K562 (cell line): ENCODE results near the gene ZBTB32. TPM values are rescaled to one million over a fixed set of nuclear protein-coding genes. Genes with fewer than 3 reads are reported as not detected.

Source experiments
- CBFA2T2 ChIP-seq: fragments of 450-650 bp; conservative IDR thresholded peaks from 2 replicates; pipeline ENCODE4 v1.6.1; 2017; ENCODE audit warnings: mild to moderate bottlenecking
- CXXC5 ChIP-seq: fragments of 250-450 bp; sonication (Bioruptor Pico); IDR thresholded peaks from 2 replicates; pipeline ENCODE4 v1.8.0; 2022; ENCODE audit warnings: inconsistent platforms, mild to moderate bottlenecking, moderate library complexity
- DEAF1 ChIP-seq: fragments of 450-650 bp; formaldehyde crosslinking; IDR thresholded peaks from 2 replicates; pipeline ENCODE4 v1.4.0; 2020; ENCODE audit warnings: mild to moderate bottlenecking, moderate library complexity
- EP300 ChIP-seq: IDR thresholded peaks from 2 replicates; pipeline ENCODE4 v1.6.1; 2012; ENCODE audit warnings: low read length, improper control_type of control experiment
- EP400 ChIP-seq: fragments of 450-650 bp; IDR thresholded peaks from 2 replicates; pipeline ENCODE4 v1.6.1; 2017; ENCODE audit warnings: antibody characterized with exemption, mild to moderate bottlenecking, moderate library complexity
- HDAC8 ChIP-seq: fragments of 450-650 bp; IDR thresholded peaks from 2 replicates; pipeline ENCODE4 v1.6.1; 2016; ENCODE audit warnings: mild to moderate bottlenecking, missing genetic modification characterization, moderate library complexity, missing compliant biosample characterization
- HMGN3 ChIP-seq: IDR thresholded peaks from 2 replicates; pipeline ENCODE4 v1.6.1; 2011; ENCODE audit warnings: borderline replicate concordance, low read depth, mild to moderate bottlenecking, mixed read lengths, low read length; ENCODE audit not compliant: insufficient read length; ENCODE audit errors: extremely low read depth
- NBN ChIP-seq: fragments of 450-650 bp; IDR thresholded peaks from 2 replicates; pipeline ENCODE4 v1.6.1; 2016; ENCODE audit warnings: low read depth, mild to moderate bottlenecking
- NCOA1 ChIP-seq: fragments of 450-650 bp; IDR thresholded peaks from 2 replicates; pipeline ENCODE4 v1.6.1; 2016; ENCODE audit warnings: low read depth
- RBM22 ChIP-seq: fragments of 200-400 bp; formaldehyde crosslinking; IDR thresholded peaks from 2 replicates; pipeline ENCODE4 v1.6.1; 2018; ENCODE audit warnings: low read length, low read depth; ENCODE audit not compliant: poor library complexity, severe bottlenecking
- RHOXF2B ChIP-seq: fragments of 250-450 bp; sonication (Bioruptor Pico); conservative IDR thresholded peaks from 2 replicates; pipeline ENCODE4 v1.5.1; 2021
- SRSF7 ChIP-seq: fragments of 200-400 bp; formaldehyde crosslinking; optimal IDR thresholded peaks from 2 replicates; pipeline ENCODE3; 2017; ENCODE audit warnings: mild to moderate bottlenecking, low read depth, low read length
- TCFL5 ChIP-seq: fragments of 250-450 bp; sonication (Bioruptor Pico); conservative IDR thresholded peaks from 2 replicates; pipeline ENCODE4 v1.6.1; 2021; ENCODE audit warnings: mild to moderate bottlenecking, moderate library complexity, matching md5 sums
- TEAD4 ChIP-seq, 2 experiments: sonication (generic) in 1 of 2; formaldehyde crosslinking in 1 of 2; IDR thresholded peaks; 2 replicates each; pipeline versions ENCODE4 v1.6.1 to v1.8.0; 2012 to 2022; ENCODE audit warnings: borderline replicate concordance in 1 of 2, inconsistent platforms in 1 of 2, low read length in 1 of 2, mild to moderate bottlenecking in 1 of 2, missing genetic modification reagents in 1 of 2
- THRAP3 ChIP-seq: fragments of 450-650 bp; IDR thresholded peaks from 2 replicates; pipeline ENCODE4 v1.6.1; 2016; ENCODE audit warnings: mild to moderate bottlenecking, inconsistent platforms, borderline replicate concordance
- TOE1 ChIP-seq, 2 experiments: fragments of 450-650 bp in 1 of 2; sonication (generic) in 1 of 2; formaldehyde crosslinking in 1 of 2; IDR thresholded peaks; 2 replicates each; pipeline versions ENCODE4 v1.7.1 to v1.8.0; 2016 to 2022; ENCODE audit warnings: borderline replicate concordance in 2 of 2, mild to moderate bottlenecking in 2 of 2, antibody characterized with exemption in 1 of 2, inconsistent platforms in 1 of 2, low read depth in 1 of 2, missing genetic modification reagents in 1 of 2, moderate library complexity in 1 of 2
- USF2 ChIP-seq: sonication (generic); formaldehyde crosslinking; IDR thresholded peaks from 2 replicates; pipeline ENCODE4 v1.5.0; 2020; ENCODE audit warnings: missing genetic modification reagents
- ZNF224 ChIP-seq: sonication (generic); formaldehyde crosslinking; IDR thresholded peaks from 2 replicates; pipeline ENCODE4 v1.8.0; 2022; ENCODE audit warnings: mild to moderate bottlenecking, missing genetic modification reagents
- ZNF384 ChIP-seq: IDR thresholded peaks from 2 replicates; pipeline ENCODE4 v1.6.1; 2012; ENCODE audit warnings: low read depth, low read length, improper control_type of control experiment
- ZNF586 ChIP-seq: fragments of 450-650 bp; formaldehyde crosslinking; conservative IDR thresholded peaks from 2 replicates; pipeline ENCODE4 v1.4.0; 2020; ENCODE audit warnings: mild to moderate bottlenecking, moderate library complexity
- polyA plus RNA-seq, 8 experiments: library from polyadenylated mRNA; depleted of rRNA in 4 of 8; stranded (reverse) in 5 of 8; unstranded in 3 of 8; fragments of >200 nt; fragmentation: Nextera tagmentation in 2 of 8; fragmentation: Illumina TruSeq in 1 of 8; extraction: Ambion mirVana in 2 of 8; extraction: Trizol in 1 of 8; gene quantifications; 2 replicates each; pipeline versions ENCODE4 v1.2.1 to v1.2.3, GENCODE V29; 2011 to 2014; ENCODE audit warnings: inconsistent platforms in 1 of 8, missing spikeins in 1 of 8
- total RNA-seq, 7 experiments: library from RNA; depleted of rRNA in 6 of 7; stranded (reverse); fragments of >200 nt in 6 of 7; fragmentation: Illumina TruSeq in 2 of 7; extraction: Trizol in 2 of 7; gene quantifications; 2 replicates each; pipeline versions ENCODE4 v1.2.1 to v1.2.3, GENCODE V29; 2011 to 2021; ENCODE audit warnings: low replicate concordance in 1 of 7
- TF ChIP-seq, protein P1 (sequence below): fragments of 450-650 bp; formaldehyde crosslinking; conservative IDR thresholded peaks from 2 replicates; pipeline ENCODE4 v1.4.0; 2022; ENCODE audit warnings: mild to moderate bottlenecking, missing genetic modification characterization

ZBTB32 gene
- total and polyA plus RNA-seq, 9 of the 15 experiments (the other 6 are each of a cell fraction or from before 2014, with no cell fraction given): 0.20 TPM; not detected in 8

DNA sequence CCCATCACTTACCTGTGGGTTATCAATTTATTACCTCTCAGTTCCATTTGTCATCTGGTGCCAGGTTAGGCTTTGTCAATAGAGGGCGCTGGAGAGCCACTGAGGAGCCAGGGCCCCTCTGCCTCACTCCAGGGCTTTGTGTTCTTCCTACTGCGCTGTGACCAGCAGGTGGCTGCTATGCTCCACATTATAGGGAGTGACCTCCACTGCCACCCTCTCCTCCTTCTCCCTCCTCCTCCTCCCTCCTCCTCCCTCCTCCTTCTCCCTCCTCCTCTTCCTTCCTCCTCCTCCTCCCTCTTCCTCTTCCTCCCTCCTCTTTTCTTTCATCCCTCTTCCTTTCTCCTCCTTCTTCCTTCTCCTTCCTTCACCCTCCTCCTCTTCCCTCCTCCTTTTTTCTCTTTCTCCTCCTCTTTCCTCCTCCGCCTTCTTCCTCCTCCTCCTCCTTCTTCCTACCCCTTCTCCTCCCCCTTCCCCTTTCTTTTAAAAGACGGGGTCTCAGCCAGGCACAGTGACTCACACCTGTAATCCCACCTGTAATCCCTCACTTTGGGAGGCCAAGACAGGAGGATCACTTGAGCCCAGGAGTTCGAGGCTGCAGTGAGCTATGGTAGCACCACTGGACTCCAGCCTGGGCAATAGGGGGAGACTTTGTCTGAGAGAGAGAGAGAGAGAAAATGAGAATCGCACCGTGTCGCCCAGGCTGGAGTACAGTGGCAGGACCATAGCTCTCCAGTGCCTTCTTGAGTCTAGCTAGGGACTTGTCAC lies 10.3 kb upstream of the ZBTB32 start (continued):
- TF ChIP-seq USF2 (CRISPR knock-in tag): no peak
- TF ChIP-seq HDAC8 (tag): no peak
- TF ChIP-seq SRSF7: no peak
- TF ChIP-seq ZNF384: peak; percentile 36; the same call in 1 of the 2 replicates
- TF ChIP-seq, protein P1, sequence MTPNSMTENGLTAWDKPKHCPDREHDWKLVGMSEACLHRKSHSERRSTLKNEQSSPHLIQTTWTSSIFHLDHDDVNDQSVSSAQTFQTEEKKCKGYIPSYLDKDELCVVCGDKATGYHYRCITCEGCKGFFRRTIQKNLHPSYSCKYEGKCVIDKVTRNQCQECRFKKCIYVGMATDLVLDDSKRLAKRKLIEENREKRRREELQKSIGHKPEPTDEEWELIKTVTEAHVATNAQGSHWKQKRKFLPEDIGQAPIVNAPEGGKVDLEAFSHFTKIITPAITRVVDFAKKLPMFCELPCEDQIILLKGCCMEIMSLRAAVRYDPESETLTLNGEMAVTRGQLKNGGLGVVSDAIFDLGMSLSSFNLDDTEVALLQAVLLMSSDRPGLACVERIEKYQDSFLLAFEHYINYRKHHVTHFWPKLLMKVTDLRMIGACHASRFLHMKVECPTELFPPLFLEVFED (CRISPR knock-in tag): peak; percentile 97
- no peak for TF ChIP-seq ZNF586
- no peak for TF ChIP-seq ZNF224 (CRISPR knock-in tag)
- TF ChIP-seq THRAP3: peak; percentile 99
- 0 out of 2 replicates have a peak, but pooled peaks have one; percentile 67 for TF ChIP-seq NBN
- TF ChIP-seq NCOA1: 0 out of 2 replicates have a peak, but pooled peaks have one; percentile 23
- no peak for TF ChIP-seq TEAD4 (IDR thresholded peaks at IDR 0.05; ENCODE audit: low read length)
- TF ChIP-seq TEAD4 (CRISPR knock-in tag; IDR thresholded peaks at IDR 0.05; ENCODE audit: borderline replicate concordance): no peak
- peak; percentile 59; the same call in 1 of the 2 replicates for TF ChIP-seq EP400
- TF ChIP-seq TCFL5 (CRISPR knock-in tag): no peak
- TF ChIP-seq RHOXF2B (CRISPR knock-in tag): no peak
- no peak for TF ChIP-seq HMGN3
- peak; percentile 86 for TF ChIP-seq TOE1 (IDR thresholded peaks at IDR 0.05; ENCODE audit: borderline replicate concordance)
- 0 out of 2 replicates have a peak, but pooled peaks have one; percentile 38 for TF ChIP-seq TOE1 (CRISPR knock-in tag; IDR thresholded peaks at IDR 0.05; ENCODE audit: borderline replicate concordance, low read depth)
- peak; percentile 93 for TF ChIP-seq DEAF1
- no peak for TF ChIP-seq CBFA2T2
- no peak for TF ChIP-seq CXXC5 (CRISPR knock-in tag)
- TF ChIP-seq RBM22: no peak
- TF ChIP-seq EP300: no peak
